M059J (cell line): Measurements from ENCODE around the gene CHMP3. TPM values are rescaled to one million over a fixed set of nuclear protein-coding genes. Genes with fewer than 3 reads are reported as not detected.
"Not testable (repeated sequence)": the region's sequence is repeated elsewhere in the genome, so short reads cannot be mapped to it uniquely, and the experiment has no call there.

Source experiments
- DNase-seq: peaks from one replicate; pipeline ENCODE4 v3.0.0-alpha.2; 2012; ENCODE audit warnings: low read depth
- total RNA-seq: library from RNA; depleted of rRNA; stranded (reverse); fragments of >200 nt; shearing (Covaris generic); gene quantifications from 2 replicates; pipeline ENCODE4 v1.2.3, GENCODE V29; 2014; rRNA removed

The CHMP3 gene
- total RNA-seq: 61.5 and 79.2 TPM in 2 replicates

DNA sequence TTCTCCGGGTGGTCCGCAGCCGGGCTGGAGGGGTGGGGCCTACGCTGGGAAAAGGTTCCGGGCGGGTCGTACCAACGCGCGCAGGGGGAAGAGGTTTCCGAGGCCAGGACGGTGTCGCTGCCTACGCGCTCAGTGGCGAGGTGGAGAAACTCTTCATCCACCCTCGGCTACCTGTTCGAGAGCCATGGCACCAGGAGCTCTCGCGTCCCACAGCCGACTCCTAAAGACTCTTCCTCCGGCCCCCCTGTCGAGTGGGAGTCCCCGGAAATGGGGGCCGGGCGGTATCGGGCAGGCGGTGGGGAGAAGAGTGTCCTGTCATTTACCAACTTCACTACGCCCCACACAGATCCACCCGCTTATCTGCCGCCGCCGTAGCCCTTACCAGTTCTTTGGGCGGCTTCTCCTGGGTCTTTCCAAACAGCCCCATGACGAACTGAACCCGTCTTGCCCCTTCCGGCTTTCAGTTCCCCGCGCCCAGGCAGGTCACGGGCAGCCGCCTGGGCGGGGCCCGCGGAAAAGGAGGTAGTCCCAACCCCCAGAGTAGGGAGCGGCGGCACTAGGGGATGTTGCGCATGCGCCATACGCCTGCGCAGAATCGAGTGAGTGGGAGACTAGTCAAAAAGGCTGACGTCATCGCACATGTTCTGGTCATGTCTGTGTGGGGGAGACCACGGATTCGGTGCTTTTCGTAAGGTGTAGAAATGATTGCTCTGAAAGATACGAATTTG lies at the start of gene CHMP3:
CHMP3 (minus strand) TSS at position 522 of the 728 bp plus-strand sequence; CDS start at position 427, 95 bp downstream.
- peak; percentile 96 for DNase-seq

DNA sequence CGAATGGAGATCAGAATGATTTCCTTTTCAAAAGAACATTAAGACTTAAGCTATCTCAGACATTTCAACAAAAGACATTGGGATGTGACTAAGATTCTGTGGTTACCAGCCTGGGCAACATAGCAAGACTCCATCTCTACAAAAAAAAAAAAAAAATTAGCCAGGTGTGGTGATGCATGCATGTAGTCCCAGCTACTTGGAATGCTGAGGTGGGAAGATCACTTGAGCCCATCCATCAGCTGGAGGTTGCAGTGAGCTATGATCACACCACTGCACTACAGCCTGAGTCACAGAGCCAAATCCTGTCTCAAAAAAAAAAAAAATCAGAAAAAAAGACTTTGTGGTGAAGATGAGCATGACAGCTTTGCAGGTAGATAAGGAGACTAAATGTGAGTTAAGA lies 47.6 kb upstream of the CHMP3 start:
- DNase-seq: no peak

DNA sequence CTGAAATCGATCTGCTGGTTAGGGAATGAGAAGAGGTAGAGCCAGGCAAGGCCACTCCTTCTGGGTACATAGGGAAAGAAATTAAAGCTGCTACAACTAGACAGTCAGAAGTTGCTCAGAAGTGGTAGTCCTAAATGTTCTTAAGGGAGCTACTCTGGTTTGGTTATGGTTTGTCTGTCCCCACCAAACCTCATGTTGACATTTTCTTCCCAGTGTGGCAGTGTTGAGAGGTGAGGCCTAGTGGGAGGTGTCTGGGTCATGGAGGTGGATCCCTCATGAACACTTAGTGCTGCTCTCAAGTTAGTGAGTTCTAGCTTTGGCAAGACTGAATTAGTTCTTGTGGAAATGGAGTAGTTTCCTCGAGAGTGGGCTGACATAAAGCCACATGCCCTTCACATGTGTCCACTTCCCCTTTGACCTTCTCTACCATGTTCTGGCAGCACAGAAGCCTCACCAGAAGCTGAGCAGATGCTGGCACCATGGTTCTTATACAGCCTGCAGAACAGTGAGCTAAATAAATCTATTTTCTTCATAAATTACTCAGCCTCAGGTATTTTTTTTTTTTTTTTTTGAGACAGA lies 45.7 kb upstream of the CHMP3 start:
- DNase-seq: no peak

DNA sequence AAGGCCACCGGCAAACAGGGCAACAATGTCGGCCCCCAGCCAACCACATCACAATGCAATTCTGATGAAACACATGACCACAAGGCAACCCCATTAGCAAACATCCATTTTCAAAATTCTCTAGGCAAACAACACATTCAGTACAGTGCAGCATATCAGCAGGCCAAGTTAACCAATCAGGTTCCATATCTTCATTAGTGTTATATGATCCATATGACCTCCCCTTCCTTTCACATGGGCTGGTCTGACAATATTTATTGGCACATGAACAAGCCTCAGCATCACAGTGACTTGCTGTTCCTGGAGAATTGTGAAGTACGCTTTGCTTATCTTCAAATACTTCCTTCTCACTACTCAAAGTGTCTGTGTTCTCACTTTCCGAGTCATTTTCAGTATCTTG lies 40.7 kb upstream of the CHMP3 start:
- no peak for DNase-seq

DNA sequence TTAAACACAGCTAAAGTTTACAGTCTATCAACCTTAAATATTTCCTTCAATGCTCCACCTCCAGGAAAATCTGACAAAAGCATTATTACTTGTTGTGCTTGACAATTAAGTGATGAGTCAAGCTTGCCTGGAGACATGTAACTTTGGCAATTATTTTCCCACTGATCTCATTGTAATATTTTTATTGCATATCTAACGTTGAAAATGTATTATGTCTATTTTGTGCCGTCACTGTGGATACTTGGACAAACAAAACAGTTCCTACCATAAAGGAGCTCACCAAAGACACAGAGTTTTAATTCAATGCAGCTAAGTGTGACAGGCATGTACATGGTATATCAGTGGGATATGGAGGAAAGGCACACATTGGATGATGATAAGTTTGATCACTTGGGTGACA lies 35.7 kb upstream of the CHMP3 start:
- peak; percentile 41 for DNase-seq

DNA sequence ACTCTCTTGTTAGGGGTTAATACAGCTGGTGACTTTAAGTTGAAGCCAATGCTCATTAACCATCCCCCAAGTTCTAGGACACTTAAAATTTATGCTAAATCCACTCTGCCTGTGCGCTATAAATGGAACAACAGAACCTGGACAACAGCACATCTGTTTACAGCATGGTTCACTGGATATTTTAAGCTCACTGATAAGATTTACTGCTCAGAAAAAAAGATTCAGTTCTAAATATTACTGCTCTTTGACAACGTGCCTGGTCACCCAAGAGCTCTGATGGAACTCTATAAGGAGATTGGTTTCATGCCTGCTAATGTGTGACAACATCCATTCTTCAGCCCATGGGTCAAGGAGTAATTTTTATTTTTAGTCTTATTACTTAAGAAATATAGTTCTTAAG lies 32.9 kb upstream of the CHMP3 start:
- DNase-seq: no peak

DNA sequence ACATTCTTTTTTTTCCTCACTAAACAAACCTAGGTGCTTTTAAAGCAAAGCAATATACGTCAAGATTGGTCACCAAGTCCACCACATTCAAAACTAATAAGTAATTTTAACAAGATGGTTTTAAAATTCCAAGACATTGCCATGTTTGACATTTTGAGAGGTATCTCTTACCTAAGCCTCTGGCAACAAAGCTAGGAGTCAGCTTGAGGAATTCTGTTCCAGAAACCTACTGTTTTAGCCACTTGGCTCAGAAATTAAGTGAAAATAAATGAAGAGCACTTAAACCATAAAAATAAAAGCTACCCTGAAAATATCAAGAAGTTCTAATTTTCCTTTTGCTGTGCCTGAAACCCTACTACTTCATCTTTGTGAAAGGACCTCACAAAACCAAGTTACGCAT lies 30.0 kb upstream of the CHMP3 start:
- DNase-seq: no peak

DNA sequence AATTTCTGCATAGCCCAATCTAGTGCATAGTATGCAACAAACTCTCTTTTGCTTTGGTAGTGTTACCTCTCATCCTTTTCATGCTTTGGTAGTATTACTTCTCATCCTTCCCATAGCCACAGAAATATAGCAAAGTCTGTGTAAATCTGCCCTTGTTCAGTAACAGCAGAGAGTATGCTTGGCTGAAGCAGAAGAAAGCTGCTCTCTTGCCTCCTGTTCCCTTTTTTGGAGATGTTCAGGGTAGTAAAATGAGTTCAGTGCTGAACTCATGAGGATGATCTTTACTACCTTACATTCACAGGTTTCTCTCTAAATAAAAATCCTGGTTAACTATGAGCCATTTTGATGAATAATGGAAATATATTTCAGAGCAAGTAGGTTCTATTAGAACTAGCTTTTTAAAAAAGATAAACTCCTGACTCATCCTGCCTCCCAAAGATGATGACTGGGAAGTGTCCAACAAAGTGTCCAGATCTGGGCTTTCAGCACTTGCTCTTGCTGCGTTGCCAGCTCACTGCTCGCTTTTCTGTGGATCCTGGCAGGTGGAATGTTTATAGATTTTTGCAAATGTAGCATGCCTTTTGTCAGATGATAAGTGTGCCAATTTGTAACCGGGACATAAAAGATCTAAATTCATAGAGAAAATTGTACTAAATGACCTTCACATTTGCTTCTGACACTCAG lies 29.4 kb upstream of the CHMP3 start:
- peak; percentile 15 for DNase-seq

DNA sequence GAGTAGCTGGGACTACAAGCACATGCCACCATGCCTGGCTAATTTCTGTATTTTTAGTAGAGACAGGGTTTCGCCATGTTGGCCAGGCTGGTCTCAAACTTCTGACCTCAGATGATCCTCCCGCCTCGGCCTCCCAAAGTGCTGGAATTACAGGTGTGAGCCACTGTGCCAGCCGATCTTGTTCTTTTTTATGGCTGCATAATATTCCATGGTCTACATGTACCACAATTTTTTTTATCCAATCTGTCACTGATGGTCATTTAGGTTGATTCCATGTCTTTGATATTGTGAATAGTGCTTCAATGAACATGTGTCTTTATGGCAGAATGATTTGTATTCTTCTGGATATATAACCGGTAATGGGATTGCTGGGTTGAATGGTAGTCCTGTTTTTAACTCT lies 26.5 kb upstream of the CHMP3 start:
- DNase-seq: not testable (repeated sequence)

DNA sequence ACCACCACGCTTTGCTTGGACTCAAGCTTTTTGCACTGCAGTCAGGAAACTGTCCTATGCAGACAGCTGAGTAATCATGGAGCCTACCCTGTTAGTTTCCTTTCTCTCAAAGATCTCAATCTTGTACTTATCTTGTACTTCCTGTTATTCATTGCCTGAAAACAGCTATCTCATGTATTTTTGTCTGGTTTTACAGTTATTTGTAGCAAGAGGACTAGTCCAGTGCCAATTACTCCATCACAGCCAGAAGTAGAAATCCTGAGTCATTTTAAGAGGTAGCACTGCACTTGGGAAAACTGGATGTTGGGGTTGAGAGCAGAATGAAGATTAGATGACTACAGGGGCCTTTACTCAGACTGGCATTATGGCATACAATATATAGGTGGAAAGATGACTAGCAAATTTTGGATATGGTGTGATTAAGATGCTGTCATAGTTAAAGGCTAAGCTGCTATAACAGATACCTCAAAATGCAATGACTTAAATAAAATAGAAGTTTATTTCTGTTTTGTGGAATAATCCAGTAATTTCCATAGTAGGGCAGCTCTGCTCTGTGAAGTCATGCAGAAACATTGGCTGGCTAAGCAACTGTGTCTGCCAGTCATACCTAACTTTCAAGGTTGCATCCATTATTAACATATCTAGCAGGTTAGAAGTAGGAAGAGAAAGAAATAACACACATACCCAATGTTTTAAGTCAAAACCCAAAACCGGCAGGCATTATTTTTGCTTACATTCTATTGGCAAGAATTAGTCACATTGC lies 21.1 kb upstream of the CHMP3 start:
- DNase-seq: peak; percentile 60

DNA sequence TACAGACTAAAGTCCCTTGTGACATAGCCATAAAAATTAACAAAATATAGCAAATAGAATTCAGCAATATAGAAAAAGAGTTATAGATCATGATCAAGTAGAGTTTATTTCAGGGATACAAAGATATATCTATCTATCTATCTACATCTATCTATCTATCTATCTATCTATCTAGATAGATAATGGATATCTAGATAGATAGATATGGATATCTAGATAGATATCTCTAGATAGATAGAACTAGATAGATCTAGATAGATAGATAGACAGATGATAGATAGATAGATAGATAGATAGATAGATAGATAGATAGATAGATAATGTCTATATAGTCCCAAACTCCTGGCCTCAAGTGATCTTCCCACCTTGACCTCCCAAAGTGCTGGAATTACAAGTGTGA lies 17.3 kb upstream of the CHMP3 start:
- DNase-seq: no peak

DNA sequence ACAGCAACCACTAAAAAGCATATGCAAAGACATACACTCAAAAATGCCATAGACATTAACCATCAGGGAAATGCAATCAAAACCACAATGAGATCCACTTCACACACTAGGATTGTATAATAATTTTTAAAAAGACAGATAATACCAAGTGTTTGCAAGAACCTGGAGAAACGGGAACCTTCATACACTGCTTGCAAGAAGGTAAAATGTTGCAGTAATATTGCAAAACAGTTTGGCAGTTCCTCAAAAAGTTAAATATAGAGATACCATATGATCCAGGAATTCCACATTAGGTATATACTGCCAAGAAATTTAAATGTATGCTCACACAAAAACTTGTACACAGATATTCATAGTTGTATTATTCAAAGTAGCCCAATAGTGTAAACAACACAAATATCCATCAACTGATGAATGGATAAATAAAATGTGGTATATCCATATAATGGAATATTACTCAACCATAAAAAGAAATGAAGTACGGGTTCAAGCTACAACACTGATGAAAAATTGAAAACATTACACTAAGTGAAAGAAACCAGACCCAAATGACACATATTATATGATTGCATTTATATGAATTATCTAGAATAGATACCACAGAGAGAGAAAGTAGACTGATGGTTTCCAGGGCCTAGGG lies 14.7 kb upstream of the CHMP3 start:
- DNase-seq: no peak

DNA sequence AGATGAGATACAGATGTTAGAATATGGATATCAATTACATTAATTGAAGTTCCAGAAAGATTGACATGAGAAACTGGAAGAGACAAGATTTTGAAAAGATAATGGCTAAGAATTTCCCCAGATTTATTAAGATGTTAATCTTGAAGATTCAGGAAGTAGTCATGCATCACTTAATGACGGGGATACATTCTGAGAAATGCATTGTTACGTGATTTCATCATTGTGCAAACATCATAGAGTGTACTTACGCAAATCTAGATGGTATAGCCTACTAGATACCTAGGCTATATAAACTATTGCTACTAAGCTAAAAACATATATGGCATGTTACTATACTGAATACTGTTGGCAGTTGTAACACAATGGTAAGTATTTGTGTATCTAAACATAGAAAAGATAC lies 6.8 kb upstream of the CHMP3 start:
- peak; percentile 3 for DNase-seq

DNA sequence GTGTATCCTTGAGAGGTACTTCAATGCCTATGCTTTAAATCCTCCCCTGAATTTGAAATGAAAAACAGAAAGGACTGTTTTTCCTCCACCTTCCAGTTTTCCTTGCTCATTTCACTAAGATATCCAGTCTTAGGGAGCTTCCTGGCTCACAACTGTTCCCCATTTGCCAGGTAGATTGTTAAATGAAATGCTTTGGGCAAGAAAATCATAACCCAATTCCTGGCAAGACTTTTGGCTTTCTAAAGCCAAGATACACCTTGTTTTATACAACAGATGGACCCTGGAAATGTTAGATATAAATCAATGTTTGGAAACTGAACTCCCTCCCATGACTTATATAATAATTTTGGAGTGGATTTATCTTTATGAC lies 3.6 kb upstream of the CHMP3 start:
- DNase-seq: no peak

DNA sequence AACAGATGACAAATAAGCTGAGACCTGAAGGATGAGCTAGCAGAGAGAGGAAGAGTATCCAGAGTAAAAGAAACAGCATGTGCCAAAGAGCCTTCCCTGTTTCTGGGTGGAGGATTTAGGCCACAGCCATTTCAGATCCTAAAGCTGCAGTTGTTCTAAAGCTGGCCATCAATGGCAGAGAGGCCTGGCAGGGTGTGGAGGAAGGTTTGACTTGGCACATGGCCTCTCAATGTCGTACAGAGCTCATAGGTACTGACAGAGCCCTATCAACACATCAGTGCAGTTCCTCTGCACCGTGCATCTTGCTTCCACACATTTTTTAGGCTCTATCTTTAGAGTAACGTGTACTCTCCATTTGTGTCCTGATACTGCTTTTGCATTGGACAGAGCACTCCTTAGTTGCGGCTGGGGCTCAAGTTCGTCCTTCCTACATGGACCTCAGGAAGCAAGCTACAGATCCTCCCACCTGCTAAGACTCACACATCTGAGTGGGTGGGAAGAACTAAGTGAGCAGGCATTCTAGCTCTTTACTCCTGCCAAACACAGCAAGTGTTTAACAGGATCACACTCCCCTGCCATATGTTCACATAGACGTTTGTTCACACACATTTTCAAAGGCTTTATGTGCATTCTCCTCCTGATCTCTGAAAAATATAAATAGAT lies 3.0 kb upstream of the CHMP3 start:
- no peak for DNase-seq

DNA sequence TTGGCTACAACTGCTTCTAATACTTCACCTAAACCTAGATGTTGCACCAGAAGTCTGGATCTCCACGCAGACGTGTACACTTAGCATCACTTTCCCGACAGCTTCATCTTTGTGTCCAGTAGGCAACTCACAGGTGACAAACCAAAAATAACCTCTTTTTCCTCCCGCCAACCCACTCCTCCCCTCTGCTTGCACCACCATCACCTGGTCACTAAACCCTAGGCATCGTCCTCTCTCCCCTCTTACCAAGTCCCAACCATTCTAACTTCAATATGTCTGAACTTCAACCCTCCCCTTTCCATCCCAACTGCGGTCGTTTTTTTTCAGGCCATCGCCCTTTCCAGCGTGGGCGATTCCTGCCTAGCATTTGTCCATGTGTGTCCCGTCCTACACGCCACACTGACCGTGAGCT lies 413 bp upstream of the CHMP3 start:
- no peak for DNase-seq

DNA sequence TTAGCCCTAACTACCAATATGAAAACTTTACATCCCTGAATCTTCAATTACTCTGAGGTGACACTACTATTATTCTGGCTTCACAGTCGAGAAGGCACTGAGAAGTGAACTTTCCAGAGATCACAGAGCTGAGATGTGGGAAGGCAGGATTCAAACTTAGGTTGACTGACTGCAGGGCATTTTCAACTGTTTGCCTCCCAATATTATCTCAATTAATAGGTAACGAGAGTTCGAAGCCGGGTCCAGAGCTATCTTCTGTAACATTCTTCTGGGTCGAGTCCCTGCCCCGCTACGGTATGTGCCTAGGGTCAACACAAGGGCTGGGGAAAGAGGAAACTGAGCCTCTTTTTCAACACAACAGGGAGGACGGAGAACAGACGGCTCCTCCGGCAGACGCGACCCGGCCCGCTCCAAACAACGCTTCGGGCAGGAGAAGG lies 740 bp downstream of the CHMP3 start:
- no peak for DNase-seq

DNA sequence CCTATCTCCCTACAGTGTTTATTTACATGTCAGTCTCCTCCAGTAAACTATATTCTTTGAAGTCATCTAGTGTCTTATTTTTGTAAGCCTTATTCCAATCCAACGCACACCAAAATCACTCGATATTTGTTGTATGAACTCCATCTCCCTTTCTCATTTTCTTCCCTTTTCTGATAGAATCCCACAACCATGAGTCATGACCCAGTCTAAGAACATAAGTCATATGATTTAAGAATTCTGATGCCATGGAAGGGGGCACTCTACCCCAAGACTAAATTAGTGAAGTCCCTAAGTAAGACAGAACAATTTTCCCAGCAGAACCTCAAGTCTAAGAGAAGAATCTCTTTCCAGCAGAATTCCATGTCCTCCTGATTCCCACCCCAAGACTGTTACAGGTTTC lies 5.4 kb downstream of the CHMP3 start:
- peak; percentile 4 for DNase-seq

DNA sequence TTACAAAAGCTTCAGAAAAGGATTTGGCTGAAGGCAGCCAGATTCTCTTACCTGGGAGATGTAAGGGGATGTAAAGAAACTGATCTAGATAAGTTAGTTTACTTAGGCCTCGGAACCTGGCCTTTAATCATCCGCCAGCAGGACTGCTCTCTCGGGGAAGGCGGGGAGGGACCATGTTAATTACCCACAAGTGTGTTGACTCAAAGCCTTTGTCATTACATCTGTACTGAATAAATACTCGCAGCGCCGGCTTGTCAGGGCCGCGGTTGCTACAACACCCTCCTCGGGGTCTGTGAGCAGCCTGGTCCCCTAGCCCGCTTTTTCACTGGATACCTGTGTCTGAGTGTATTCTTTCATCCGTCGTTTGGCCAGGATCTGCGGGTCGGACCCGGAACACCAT lies 6.7 kb downstream of the CHMP3 start:
- DNase-seq: no peak

DNA sequence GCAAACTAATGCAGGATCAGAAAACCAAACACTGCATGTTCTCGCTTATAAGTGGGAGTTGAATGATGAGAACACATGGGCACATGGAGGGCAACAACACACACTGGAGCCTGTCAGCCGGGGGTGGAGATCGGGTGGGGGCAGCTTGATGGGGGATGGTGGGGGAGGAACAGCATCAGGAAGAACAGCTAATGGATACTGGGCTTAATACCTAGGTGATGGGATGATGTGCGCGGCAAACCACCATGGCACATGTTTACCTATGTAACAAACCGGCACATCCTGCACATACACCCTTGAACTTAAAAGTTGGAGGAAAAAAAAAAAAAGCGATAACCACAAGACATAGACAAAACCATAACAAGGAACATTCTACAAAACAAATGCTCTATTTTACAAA lies 10.4 kb downstream of the CHMP3 start:
- no peak for DNase-seq

DNA sequence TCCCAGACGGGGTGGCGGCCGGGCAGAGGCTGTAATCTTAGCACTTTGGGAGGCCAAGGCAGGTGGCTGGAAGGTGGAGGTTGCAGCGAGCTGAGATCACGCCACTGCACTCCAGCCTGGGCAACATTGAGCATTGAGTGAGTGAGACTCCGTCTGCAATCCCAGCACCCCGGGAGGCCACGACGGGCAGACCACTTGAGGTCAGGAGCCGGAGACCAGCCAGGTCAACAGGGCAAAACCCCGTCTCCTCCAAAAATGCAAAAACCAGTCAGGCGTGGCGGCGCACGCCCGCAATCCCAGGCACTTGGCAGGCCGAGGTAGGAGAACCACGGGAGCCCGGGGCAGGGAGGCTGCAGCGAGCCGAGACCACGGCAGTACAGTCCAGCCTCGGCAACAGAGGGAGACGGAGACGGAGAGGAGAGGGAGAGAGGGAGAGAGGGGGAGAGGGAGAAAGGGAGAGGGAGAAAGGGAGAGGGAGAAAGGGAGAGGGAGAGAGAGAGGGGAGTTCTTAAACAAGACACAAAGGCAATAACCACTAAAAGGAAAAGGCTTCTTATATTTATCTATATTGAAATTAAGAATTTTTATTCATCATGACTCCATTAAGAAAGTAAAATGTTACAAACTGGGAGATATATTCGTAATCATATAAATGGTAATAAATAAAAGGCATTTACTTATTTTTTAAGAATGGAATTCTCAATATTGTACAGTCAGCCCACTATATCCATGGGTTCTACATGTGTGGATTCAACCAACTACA lies 13.1 kb downstream of the CHMP3 start:
- not testable (repeated sequence) for DNase-seq
